A549 (cell line): Measurements from ENCODE around the gene PLCB4. TPM values are rescaled to one million over a fixed set of nuclear protein-coding genes. Genes with fewer than 3 reads are reported as not detected.

ENCODE experiments used
- ATAC-seq, 2 experiments: fragments of 200-7000 bp in 1 of 2; fragments of >200 bp in 1 of 2; cut with Nextera tagmentation in 1 of 2; cut with Tn5 transposase in 1 of 2; 3 replicates each; pipeline versions ENCODE4 v1.8.0 to v1.9.1; 2018 to 2020; ENCODE audit warnings: mild to moderate bottlenecking in 1 of 2, moderate library complexity in 1 of 2
- CTCF ChIA-PET: fragments of 300-600 bp; sonication (Branson Sonifier 250); formaldehyde crosslinking; extraction: SDS; loops from one replicate; lab custom pipeline; 2021; ENCODE audit warnings: antibody characterized with exemption, inconsistent platforms; lab: Yijun Ruan, JAX
- POLR2A ChIA-PET: fragments of 350-600 bp; formaldehyde crosslinking; extraction: SDS; loops from one replicate; lab custom pipeline; 2021; ENCODE audit warnings: antibody characterized with exemption, inconsistent platforms; lab: Yijun Ruan, JAX
- DNase-seq, 2 experiments: peaks; one replicate each; pipeline versions ENCODE4 v3.0.0 to v3.0.0-alpha.2; 2011 to 2016; ENCODE audit warnings: low read depth in 1 of 2, low spot score in 1 of 2
- FAIRE-seq: peaks from 2 replicates; lab custom pipeline; 2011; peaks lifted over from hg19 to GRCh38; lab: Jason Lieb, UNC
- H3K27ac ChIP-seq, 2 experiments: fragments of >200 bp; sonication (Bioruptor Twin); formaldehyde crosslinking; 3 replicates each; pipeline ENCODE4 v1.5.1; 2016 to 2017
- H3K4me1 ChIP-seq: fragments of >200 bp; sonication (Bioruptor Twin); formaldehyde crosslinking; 3 replicates; pipeline ENCODE4 v1.6.1; 2016
- H3K4me2 ChIP-seq: fragments of >200 bp; sonication (Bioruptor Twin); formaldehyde crosslinking; 3 replicates; pipeline ENCODE4 v1.6.1; 2016
- H3K4me3 ChIP-seq: fragments of >200 bp; sonication (Bioruptor Twin); formaldehyde crosslinking; 3 replicates; pipeline ENCODE4 v1.5.1; 2016
- H3K9me3 ChIP-seq: fragments of >200 bp; sonication (Bioruptor Twin); formaldehyde crosslinking; 3 replicates; pipeline ENCODE4 v1.6.1; 2016
- CBX8 ChIP-seq: fragments of 200-600 bp; sonication (generic); IDR thresholded peaks from 2 replicates; pipeline ENCODE4 v1.6.1; 2016
- EP300 ChIP-seq, 2 experiments: fragments of >200 bp; sonication (Bioruptor Twin); formaldehyde crosslinking; IDR thresholded peaks; 2 replicates in 1 of 2; 3 replicates in 1 of 2; pipeline ENCODE4 v1.6.1; 2016 to 2017
- FOXS1 ChIP-seq: fragments of 250-450 bp; sonication (Bioruptor Pico); IDR thresholded peaks from 2 replicates; pipeline ENCODE4 v1.5.0; 2020; ENCODE audit warnings: mild to moderate bottlenecking, moderate library complexity
- HEYL ChIP-seq: fragments of 250-450 bp; sonication (Bioruptor Pico); IDR thresholded peaks from 2 replicates; pipeline ENCODE4 v1.8.0; 2021; ENCODE audit warnings: mild to moderate bottlenecking, moderate library complexity
- JUNB ChIP-seq: fragments of >200 bp; sonication (Bioruptor Twin); formaldehyde crosslinking; IDR thresholded peaks from 2 replicates; pipeline ENCODE4 v1.6.1; 2016
- MAFK ChIP-seq: fragments of 450-650 bp; IDR thresholded peaks from 2 replicates; pipeline ENCODE4 v1.6.1; 2014; ENCODE audit not compliant: partially characterized antibody
- MYC ChIP-seq: IDR thresholded peaks from 2 replicates; pipeline ENCODE4 v1.6.1; 2012; ENCODE audit warnings: mild to moderate bottlenecking, inconsistent platforms, low read length, improper control_type of control experiment, borderline replicate concordance
- NFE2L2 ChIP-seq: fragments of 150-350 bp; conservative IDR thresholded peaks from 2 replicates; pipeline ENCODE4 v1.6.1; 2014; ENCODE audit warnings: low read length
- NPAS2 ChIP-seq: fragments of 250-450 bp; sonication (Bioruptor Pico); IDR thresholded peaks from 2 replicates; pipeline ENCODE4 v1.8.0; 2022; ENCODE audit warnings: mild to moderate bottlenecking, moderate library complexity, borderline replicate concordance
- RAD21 ChIP-seq, 2 experiments: fragments of >200 bp in 1 of 2; sonication (Bioruptor Twin) in 1 of 2; formaldehyde crosslinking in 1 of 2; IDR thresholded peaks in 1 of 2; conservative IDR thresholded peaks in 1 of 2; 2 replicates in 1 of 2; 3 replicates in 1 of 2; pipeline ENCODE4 v1.6.1; 2012 to 2018; ENCODE audit warnings: inconsistent platforms in 1 of 2
- RFX5 ChIP-seq: fragments of 450-650 bp; IDR thresholded peaks from 2 replicates; pipeline ENCODE4 v1.7.1; 2014; ENCODE audit warnings: antibody characterized with exemption, mild to moderate bottlenecking, moderate library complexity
- RNF2 ChIP-seq: fragments of 200-600 bp; sonication (generic); IDR thresholded peaks from 2 replicates; pipeline ENCODE4 v1.6.1; 2016; ENCODE audit warnings: low read depth, mild to moderate bottlenecking, antibody characterized with exemption, moderate library complexity, borderline replicate concordance
- SMC3 ChIP-seq: fragments of >200 bp; sonication (Bioruptor Twin); formaldehyde crosslinking; IDR thresholded peaks from 3 replicates; pipeline ENCODE4 v1.6.1; 2018; ENCODE audit warnings: inconsistent platforms
- TFCP2L1 ChIP-seq: fragments of 250-450 bp; sonication (Bioruptor Pico); IDR thresholded peaks from 2 replicates; pipeline ENCODE4 v1.5.0; 2021; ENCODE audit warnings: mild to moderate bottlenecking
- WGBS: methylation state at CpG from one replicate; pipeline ENCODE4 v1.1.6; 2017; ENCODE audit errors: missing lambda C conversion rate; 5-methylcytosine and 5-hydroxymethylcytosine counted together
- polyA plus RNA-seq, 4 experiments: library from polyadenylated mRNA; depleted of rRNA in 3 of 4; stranded (reverse); fragments of >200 nt; fragmentation: RNase III in 1 of 4; extraction: RNeasy Plus Mini Kit Qiagen cat#74134 plus additional on column Dnase treatment in 1 of 4; gene quantifications; 2 replicates in 3 of 4; 3 replicates in 1 of 4; pipeline ENCODE4 v1.2.3, GENCODE V29; 2011 to 2017
- TF ChIP-seq, protein P1 (sequence below): fragments of >200 bp; sonication (Bioruptor Twin); formaldehyde crosslinking; IDR thresholded peaks from 3 replicates; pipeline ENCODE4 v1.5.1; 2016
- TF ChIP-seq, protein P2 (sequence below): fragments of 150-350 bp; IDR thresholded peaks from 2 replicates; pipeline ENCODE4 v1.6.1; 2014; ENCODE audit warnings: low read depth, mild to moderate bottlenecking, low read length
- TF ChIP-seq, protein P3 (sequence below): fragments of 200-600 bp; sonication (generic); IDR thresholded peaks from 2 replicates; pipeline ENCODE4 v1.6.1; 2016; ENCODE audit warnings: antibody characterized with exemption, mild to moderate bottlenecking, moderate library complexity

Gene PLCB4
- polyA plus RNA-seq, 2 of the 4 experiments (the other 2 are of a cell fraction): 17.1 to 32.1 TPM

DNA sequence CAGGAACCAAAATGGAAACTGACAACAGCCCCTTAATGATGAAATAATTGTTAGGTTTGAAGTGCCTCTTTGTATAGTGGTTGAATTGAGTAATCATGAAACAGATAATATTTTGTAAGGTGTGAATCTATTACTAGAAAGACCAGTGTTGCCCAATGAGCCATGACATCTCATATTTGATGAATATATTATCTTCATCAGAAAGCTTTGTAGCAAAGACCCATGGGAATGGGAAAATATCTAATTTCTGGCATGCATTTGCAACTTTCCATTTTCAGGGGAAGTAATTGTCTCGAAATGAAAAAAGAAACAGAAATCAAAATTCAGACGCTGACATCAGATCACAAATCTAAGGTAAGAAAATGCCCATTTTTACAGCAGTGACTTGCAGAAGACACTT, 388.2 kb downstream of the PLCB4 start (continued):
- TF ChIP-seq, protein P1, sequence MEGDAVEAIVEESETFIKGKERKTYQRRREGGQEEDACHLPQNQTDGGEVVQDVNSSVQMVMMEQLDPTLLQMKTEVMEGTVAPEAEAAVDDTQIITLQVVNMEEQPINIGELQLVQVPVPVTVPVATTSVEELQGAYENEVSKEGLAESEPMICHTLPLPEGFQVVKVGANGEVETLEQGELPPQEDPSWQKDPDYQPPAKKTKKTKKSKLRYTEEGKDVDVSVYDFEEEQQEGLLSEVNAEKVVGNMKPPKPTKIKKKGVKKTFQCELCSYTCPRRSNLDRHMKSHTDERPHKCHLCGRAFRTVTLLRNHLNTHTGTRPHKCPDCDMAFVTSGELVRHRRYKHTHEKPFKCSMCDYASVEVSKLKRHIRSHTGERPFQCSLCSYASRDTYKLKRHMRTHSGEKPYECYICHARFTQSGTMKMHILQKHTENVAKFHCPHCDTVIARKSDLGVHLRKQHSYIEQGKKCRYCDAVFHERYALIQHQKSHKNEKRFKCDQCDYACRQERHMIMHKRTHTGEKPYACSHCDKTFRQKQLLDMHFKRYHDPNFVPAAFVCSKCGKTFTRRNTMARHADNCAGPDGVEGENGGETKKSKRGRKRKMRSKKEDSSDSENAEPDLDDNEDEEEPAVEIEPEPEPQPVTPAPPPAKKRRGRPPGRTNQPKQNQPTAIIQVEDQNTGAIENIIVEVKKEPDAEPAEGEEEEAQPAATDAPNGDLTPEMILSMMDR: no peak

DNA sequence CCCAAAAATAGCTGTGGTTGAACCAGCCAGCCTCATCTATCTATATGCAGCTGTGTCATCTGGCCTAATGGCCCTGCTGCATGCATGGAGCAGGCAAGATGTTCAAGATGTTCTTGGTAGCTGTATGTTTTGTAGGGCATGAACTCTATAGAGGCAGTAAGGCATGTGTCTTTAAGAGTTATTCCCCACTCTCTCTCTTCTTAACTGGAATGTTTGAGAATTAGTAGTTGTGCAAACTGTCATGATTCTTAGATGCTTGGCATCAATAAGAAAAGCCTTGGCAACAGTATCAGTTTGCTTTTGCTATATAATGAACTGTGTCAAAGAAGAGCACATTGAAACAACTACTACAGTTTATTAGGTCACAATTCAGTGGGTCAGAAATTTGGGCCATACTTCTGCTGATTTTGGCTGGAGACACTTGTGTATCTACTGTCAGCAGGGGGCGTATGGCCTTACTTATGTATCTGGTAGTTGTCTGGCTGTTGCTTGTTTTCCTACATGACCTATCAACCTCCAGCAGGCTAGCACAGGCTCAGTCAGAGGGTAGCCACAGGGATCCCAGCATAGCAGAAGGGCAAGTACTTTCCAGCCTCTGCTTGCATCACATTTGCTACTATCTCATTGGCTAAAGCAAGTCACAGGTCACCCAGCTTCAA, 389.4 kb downstream of the PLCB4 start:
- no peak overlapping the region for H3K27ac ChIP-seq
- ATAC-seq (peak in 1 of 2 experiments; percentile 57; a peak in 3 of 6 replicates), FAIRE-seq (no peak), DNase-seq (peak; percentile 4 to 38)
- H3K4me2 ChIP-seq: no peak overlapping the region
- ChIA-PET CTCF (interaction anchor here (0.7 to 5.0 kb wide), 17 partner anchors 9 to 159 kb away, joined by 3 to 40 read pairs (median 4); no protein-coding TSS in a partner anchor), POLR2A (no interaction called here)
- H3K9me3 ChIP-seq: peaks cover 5% of the 10 kb centered on the region; the same call in 1 of the 3 replicates
- TF ChIP-seq, protein P2, sequence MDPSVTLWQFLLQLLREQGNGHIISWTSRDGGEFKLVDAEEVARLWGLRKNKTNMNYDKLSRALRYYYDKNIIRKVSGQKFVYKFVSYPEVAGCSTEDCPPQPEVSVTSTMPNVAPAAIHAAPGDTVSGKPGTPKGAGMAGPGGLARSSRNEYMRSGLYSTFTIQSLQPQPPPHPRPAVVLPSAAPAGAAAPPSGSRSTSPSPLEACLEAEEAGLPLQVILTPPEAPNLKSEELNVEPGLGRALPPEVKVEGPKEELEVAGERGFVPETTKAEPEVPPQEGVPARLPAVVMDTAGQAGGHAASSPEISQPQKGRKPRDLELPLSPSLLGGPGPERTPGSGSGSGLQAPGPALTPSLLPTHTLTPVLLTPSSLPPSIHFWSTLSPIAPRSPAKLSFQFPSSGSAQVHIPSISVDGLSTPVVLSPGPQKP: no peak
- TF ChIP-seq JUNB (no peak), SMC3 (0 out of 3 replicates have a peak, but pooled peaks have one; percentile 32), RAD21 (conservative IDR thresholded peaks at IDR 0.05 in 1 of 2, IDR thresholded peaks at IDR 0.05 in 1 of 2) (peak in 1 of 2 experiments; percentile 40; a peak in 2 of 5 replicates), RNF2 (no peak)
- H3K4me1 ChIP-seq: peaks cover 13% of the 10 kb centered on the region
- WGBS: 50% methylated on average over 1 of the region's 1 CpG
- H3K4me3 ChIP-seq: no peak overlapping the region

DNA sequence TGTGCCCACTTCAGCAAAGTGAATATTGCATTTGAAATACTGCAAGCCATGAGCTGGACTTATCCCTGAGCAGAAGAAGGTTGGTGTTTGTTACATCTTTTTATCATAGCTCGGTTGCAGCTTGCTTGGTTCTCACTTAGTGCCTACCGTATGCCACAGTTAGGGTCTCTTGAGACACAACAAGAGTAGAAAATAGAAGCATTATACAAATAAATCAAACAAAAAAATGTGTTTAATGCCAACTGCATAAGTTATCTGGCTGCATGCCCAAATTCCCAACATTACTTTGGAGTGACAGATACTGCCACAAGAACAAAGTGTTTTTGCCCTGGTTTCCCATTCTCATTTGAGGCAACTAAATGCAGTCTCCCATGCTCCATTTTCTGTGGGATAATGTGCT, 391.6 kb downstream of the PLCB4 start:
- H3K4me2 ChIP-seq: peak overlapping the region; percentile 37
- DNase-seq: peak; percentile 4 to 21

DNA sequence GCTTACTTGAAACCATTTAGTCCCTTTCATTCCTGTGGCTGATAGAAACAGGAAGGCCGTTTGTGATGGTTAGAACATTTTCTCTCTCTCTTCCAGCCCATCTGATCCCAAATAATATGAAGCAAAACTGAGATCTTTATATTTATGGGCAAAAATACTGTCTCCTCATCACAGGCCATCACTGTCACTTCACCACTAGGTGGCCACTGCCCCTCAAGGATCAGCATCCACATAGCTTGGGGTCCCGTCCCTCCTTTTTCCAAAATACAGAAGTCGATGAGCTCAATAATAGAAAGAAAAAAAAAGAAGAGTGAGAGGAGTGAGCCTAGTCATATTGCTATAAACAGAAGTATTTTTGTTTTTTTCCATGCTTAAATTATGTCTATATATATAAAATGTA, 399.1 kb downstream of the PLCB4 start:
- 44% methylated on average over 3 of the region's 3 CpGs for WGBS
- FAIRE-seq: no peak
- CTCF ChIA-PET: interaction anchor here (0.6 to 1.7 kb wide), 6 partner anchors 10 to 150 kb away, joined by 3 to 12 read pairs (median 4); no protein-coding TSS in a partner anchor
- H3K9me3 ChIP-seq: no peaks in the 10 kb centered on the region
- no peaks in the 10 kb centered on the region for H3K4me1 ChIP-seq
- DNase-seq: peak; percentile 16 to 17
- no peak overlapping the region for H3K4me2 ChIP-seq
- no peak for TF ChIP-seq HEYL
- TF ChIP-seq MAFK: no peak
- no peak for TF ChIP-seq EP300 (IDR thresholded peaks at IDR 0.05)
- TF ChIP-seq, protein P3, sequence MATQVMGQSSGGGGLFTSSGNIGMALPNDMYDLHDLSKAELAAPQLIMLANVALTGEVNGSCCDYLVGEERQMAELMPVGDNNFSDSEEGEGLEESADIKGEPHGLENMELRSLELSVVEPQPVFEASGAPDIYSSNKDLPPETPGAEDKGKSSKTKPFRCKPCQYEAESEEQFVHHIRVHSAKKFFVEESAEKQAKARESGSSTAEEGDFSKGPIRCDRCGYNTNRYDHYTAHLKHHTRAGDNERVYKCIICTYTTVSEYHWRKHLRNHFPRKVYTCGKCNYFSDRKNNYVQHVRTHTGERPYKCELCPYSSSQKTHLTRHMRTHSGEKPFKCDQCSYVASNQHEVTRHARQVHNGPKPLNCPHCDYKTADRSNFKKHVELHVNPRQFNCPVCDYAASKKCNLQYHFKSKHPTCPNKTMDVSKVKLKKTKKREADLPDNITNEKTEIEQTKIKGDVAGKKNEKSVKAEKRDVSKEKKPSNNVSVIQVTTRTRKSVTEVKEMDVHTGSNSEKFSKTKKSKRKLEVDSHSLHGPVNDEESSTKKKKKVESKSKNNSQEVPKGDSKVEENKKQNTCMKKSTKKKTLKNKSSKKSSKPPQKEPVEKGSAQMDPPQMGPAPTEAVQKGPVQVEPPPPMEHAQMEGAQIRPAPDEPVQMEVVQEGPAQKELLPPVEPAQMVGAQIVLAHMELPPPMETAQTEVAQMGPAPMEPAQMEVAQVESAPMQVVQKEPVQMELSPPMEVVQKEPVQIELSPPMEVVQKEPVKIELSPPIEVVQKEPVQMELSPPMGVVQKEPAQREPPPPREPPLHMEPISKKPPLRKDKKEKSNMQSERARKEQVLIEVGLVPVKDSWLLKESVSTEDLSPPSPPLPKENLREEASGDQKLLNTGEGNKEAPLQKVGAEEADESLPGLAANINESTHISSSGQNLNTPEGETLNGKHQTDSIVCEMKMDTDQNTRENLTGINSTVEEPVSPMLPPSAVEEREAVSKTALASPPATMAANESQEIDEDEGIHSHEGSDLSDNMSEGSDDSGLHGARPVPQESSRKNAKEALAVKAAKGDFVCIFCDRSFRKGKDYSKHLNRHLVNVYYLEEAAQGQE: no peak
- peak; percentile 64 for TF ChIP-seq SMC3
- TF ChIP-seq, protein P1: peak; percentile 61
- peak; percentile 63 to 66 for TF ChIP-seq RAD21 (conservative IDR thresholded peaks at IDR 0.05 in 1 of 2, IDR thresholded peaks at IDR 0.05 in 1 of 2)
- H3K4me3 ChIP-seq: no peak overlapping the region
- peak in 1 of 2 experiments; percentile 76; a peak in 3 of 6 replicates for ATAC-seq
- POLR2A ChIA-PET: no interaction called here
- no peak overlapping the region for H3K27ac ChIP-seq

More for the DNA sequence above, 391.6 kb downstream of the PLCB4 start:
- Histone ChIP-seq H3K9me3 (peaks cover 5% of the 10 kb centered on the region; the same call in 1 of the 3 replicates), H3K27ac (peak overlapping the region; percentile 3 to 43; a peak in 2 of 6 replicates), H3K4me3 (no peak overlapping the region), H3K4me1 (peaks cover 13% of the 10 kb centered on the region)
- ATAC-seq (peak; percentile 30 to 49; a peak in 2 of 6 replicates), FAIRE-seq (peak; percentile 32)
- ChIA-PET CTCF (interaction anchor here (0.6 to 5.0 kb wide), 7 partner anchors 22 to 158 kb away, joined by 3 to 40 read pairs (median 4); no protein-coding TSS in a partner anchor), POLR2A (no interaction called here)
- 41% methylated on average over 2 of the region's 2 CpGs for WGBS
- TF ChIP-seq NPAS2 (CRISPR knock-in tag) (no peak), MYC (no peak), MAFK (no peak), NFE2L2 (no peak), FOXS1 (CRISPR knock-in tag) (no peak), CBX8 (no peak), RFX5 (no peak), TFCP2L1 (no peak)
